Ishikawa (cell line): ENCODE data around the gene PDIK1L.

ENCODE experiments used
- CEBPB ChIP-seq: IDR thresholded peaks from 2 replicates; pipeline ENCODE4 v1.6.1; 2012
- CREB1 ChIP-seq: IDR thresholded peaks from 2 replicates; pipeline ENCODE4 v1.6.1; 2012; ENCODE audit warnings: low read depth
- EGR1 ChIP-seq: IDR thresholded peaks from 2 replicates; pipeline ENCODE4 v1.6.1; 2012
- EP300 ChIP-seq: IDR thresholded peaks from 2 replicates; pipeline ENCODE4 v1.6.1; 2012; ENCODE audit warnings: borderline replicate concordance
- FOXM1 ChIP-seq: IDR thresholded peaks from 2 replicates; pipeline ENCODE4 v1.6.1; 2012; ENCODE audit warnings: low read depth, borderline replicate concordance
- NFIC ChIP-seq: IDR thresholded peaks from 2 replicates; pipeline ENCODE4 v1.6.1; 2012
- RAD21 ChIP-seq: IDR thresholded peaks from 2 replicates; pipeline ENCODE4 v1.6.1; 2012; ENCODE audit warnings: low read depth
- TAF1 ChIP-seq: IDR thresholded peaks from 2 replicates; pipeline ENCODE4 v1.6.1; 2012; ENCODE audit warnings: low read depth, mild to moderate bottlenecking
- TCF12 ChIP-seq: IDR thresholded peaks from 2 replicates; pipeline ENCODE4 v1.6.1; 2012; ENCODE audit warnings: low read depth
- TEAD4 ChIP-seq: IDR thresholded peaks from 2 replicates; pipeline ENCODE4 v1.6.1; 2012
- YY1 ChIP-seq: IDR thresholded peaks from 2 replicates; pipeline ENCODE4 v1.6.1; 2012; ENCODE audit warnings: low read depth
- ZBTB7A ChIP-seq: IDR thresholded peaks from 2 replicates; pipeline ENCODE4 v1.6.1; 2012; ENCODE audit warnings: low read depth
- TF ChIP-seq, protein P1 (sequence below): IDR thresholded peaks from 2 replicates; pipeline ENCODE4 v1.6.1; 2012
- TF ChIP-seq, protein P2 (sequence below): IDR thresholded peaks from 2 replicates; pipeline ENCODE4 v1.6.1; 2012; ENCODE audit warnings: low read depth, mild to moderate bottlenecking
- TF ChIP-seq, protein P3 (sequence below): IDR thresholded peaks from 2 replicates; pipeline ENCODE4 v1.6.1; 2012

PDIK1L gene

DNA sequence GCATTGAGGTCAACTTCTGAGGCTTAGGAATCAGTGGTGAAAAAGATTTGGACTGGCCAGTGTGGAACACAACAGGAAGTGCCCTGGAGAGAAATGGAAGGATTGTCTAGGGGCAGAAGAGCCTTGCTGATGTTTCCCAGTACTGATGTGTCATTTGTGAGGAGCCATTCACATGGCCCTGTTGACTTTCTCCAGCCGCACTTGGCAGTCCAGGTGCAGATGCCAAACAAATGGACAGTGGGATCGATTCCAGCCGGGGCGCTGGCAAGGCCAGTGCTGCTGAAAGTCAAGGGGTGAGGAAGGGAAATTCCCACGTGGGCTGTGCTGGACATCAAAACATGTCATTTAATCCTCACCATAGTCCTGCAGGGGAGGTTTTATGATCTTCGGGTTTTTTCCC is 39.3 kb upstream of the PDIK1L start:
- TF ChIP-seq, protein P1, sequence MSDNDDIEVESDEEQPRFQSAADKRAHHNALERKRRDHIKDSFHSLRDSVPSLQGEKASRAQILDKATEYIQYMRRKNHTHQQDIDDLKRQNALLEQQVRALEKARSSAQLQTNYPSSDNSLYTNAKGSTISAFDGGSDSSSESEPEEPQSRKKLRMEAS = no peak
- TF ChIP-seq ZBTB7A = no peak
- no peak for TF ChIP-seq YY1
- TF ChIP-seq, protein P2, sequence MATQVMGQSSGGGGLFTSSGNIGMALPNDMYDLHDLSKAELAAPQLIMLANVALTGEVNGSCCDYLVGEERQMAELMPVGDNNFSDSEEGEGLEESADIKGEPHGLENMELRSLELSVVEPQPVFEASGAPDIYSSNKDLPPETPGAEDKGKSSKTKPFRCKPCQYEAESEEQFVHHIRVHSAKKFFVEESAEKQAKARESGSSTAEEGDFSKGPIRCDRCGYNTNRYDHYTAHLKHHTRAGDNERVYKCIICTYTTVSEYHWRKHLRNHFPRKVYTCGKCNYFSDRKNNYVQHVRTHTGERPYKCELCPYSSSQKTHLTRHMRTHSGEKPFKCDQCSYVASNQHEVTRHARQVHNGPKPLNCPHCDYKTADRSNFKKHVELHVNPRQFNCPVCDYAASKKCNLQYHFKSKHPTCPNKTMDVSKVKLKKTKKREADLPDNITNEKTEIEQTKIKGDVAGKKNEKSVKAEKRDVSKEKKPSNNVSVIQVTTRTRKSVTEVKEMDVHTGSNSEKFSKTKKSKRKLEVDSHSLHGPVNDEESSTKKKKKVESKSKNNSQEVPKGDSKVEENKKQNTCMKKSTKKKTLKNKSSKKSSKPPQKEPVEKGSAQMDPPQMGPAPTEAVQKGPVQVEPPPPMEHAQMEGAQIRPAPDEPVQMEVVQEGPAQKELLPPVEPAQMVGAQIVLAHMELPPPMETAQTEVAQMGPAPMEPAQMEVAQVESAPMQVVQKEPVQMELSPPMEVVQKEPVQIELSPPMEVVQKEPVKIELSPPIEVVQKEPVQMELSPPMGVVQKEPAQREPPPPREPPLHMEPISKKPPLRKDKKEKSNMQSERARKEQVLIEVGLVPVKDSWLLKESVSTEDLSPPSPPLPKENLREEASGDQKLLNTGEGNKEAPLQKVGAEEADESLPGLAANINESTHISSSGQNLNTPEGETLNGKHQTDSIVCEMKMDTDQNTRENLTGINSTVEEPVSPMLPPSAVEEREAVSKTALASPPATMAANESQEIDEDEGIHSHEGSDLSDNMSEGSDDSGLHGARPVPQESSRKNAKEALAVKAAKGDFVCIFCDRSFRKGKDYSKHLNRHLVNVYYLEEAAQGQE = no peak
- TF ChIP-seq CREB1 = no peak
- TF ChIP-seq, protein P3, sequence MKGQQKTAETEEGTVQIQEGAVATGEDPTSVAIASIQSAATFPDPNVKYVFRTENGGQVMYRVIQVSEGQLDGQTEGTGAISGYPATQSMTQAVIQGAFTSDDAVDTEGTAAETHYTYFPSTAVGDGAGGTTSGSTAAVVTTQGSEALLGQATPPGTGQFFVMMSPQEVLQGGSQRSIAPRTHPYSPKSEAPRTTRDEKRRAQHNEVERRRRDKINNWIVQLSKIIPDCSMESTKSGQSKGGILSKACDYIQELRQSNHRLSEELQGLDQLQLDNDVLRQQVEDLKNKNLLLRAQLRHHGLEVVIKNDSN = no peak
- TF ChIP-seq TAF1 = no peak

DNA sequence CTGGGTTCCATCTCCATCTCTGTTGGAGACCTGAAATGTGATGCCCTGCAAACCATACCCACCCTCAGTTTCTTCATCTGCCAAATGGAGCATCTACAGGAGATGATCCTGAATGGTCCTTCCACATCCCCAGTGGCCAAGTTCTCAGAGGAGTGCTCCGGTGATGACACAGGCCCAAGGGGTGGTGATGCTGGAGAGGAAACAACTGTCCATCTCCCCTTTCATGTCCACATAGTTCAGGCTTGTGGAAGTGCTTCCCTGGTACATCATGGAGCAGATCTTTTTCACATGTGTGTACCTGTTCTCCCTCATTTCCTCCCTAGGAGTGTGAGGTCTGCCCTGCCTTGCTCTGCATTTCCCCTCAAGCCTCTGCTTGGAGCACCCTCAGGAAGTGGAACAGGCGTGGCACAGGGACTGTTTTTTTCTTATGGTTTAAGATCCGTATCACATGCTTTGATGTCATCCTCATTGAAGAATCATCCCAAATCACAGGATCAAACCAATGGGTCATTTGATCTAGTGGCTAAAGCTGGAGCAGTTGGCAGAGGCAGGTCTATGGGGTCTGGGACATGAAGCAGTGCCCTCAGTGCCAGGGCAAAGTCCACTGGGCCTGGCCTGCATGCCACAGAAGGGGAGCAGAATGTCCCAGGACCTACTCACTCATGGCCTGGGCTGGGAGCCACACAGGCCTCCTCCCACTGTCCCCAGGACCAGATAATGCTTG is 36.0 kb upstream of the PDIK1L start:
- TF ChIP-seq, protein P3 = no peak
- TF ChIP-seq, protein P1 = no peak
- TF ChIP-seq ZBTB7A (no peak), TEAD4 (no peak), TCF12 (no peak), YY1 (no peak), CREB1 (no peak), RAD21 (no peak), CEBPB (no peak), FOXM1 (no peak), NFIC (no peak), TAF1 (no peak), EP300 (no peak), EGR1 (no peak)
- TF ChIP-seq, protein P2 = no peak

DNA sequence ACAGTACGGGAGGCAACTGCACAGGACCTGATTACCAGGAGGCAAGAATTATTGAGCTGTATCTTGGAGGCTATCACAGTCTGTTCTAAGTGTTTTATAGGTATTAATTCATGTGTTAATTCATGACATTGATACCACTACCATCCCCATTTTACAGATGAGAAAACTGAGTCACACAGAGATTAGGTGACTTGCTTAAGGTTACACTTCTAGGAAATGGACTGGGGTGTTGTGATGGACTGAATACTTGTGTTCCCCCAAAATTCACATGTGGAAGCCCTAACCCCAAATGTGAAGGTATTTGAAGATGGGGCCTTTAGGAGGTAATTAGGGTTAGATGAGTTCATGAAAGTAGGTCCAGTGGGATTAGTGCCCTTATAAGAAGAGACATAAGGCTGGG is 34.1 kb upstream of the PDIK1L start:
- TF ChIP-seq YY1 (no peak), NFIC (no peak), TEAD4 (no peak), TAF1 (no peak), CREB1 (no peak), EP300 (no peak), ZBTB7A (no peak), CEBPB (no peak)
- TF ChIP-seq, protein P1 = no peak

DNA sequence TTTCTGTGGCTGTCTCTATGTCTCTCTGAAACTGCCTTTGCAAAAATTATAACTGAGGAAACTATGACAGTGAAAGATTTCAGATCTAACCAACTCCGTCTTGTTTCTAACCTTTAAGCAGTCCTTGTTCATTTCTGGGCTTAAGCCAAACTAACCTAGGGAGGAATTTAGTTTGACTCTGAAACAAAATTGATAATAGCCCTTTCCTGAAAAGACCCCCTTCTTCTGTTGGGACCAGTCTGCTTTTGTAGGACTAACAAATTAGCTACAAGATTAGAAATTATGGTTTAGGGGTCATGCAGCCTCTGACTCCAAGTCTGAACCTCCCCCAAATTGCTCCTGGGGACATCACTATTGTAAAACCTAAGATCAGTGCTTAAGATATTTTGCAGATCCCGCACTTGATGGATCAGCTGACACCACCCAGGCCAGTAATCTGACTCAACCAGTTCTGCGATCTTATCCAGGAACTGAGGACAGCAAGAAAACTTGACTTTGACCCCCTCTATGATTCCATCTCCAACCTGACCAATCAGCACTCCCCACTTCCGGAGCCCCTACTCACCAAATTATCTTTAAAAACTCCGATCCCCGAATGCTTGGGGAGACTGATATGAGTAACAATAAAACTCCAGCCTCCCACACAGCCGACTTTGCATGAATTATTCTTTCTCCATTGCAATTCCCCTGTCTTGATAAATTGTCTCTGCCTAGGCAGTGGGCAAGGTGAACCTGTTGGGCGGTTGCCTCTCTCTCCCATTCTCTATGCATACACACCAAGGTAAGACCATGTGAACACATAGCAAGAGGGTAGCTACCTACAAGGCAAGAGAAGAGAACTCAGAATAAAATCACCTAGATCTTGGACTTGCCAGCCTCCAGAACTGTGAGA is 33.1 kb upstream of the PDIK1L start:
- TF ChIP-seq EGR1 (no peak), YY1 (no peak), CREB1 (no peak)
- TF ChIP-seq, protein P3 = 0 out of 2 replicates have a peak, but pooled peaks have one; percentile 12

DNA sequence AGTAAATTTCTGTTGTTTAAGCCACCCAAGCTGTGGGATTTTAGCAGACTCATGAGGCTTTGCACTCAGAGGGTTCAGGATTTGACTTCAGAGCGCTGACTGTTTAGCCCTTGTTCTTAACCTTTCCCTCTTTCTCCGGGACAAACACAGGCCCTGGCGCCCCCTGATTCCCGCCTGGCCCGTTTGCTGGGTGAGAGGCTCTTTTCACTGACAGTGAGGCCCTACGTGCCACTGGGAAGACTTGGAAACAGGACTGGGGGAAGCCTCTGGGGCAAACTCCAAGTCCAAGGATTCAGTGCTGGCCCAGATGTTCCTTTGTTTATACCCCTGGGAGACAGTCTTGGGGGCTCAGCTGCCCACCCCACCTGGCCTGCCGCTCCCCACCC is 32.5 kb upstream of the PDIK1L start:
- no peak for TF ChIP-seq TEAD4
- TF ChIP-seq EGR1 = no peak
- no peak for TF ChIP-seq YY1
- TF ChIP-seq CREB1 = no peak
